Common myeloid progenitor, CD34-positive (primary cell): Measurements from ENCODE around the gene SCFD1.
"Not testable (repeated sequence)": the region's sequence is repeated elsewhere in the genome, so short reads cannot be mapped to it uniquely, and the experiment has no call there.

Source experiments
- CTCF ChIA-PET: fragments of 350-600 bp; sonication (Branson Sonifier 250); formaldehyde crosslinking; loops from one replicate; lab custom pipeline; 2021; ENCODE audit warnings: antibody characterized with exemption; lab: Charles Lee
- POLR2A ChIA-PET: fragments of 350-600 bp; sonication (Branson Sonifier 250); formaldehyde crosslinking; loops from one replicate; lab custom pipeline; 2021; ENCODE audit warnings: antibody characterized with exemption; lab: Charles Lee
- DNase-seq, 3 donors: peaks; one replicate each; pipeline versions ENCODE4 v3.0.0 to v3.0.0-alpha.2; 2013
- H3K27ac ChIP-seq, 2 experiments: 1 replicate in 1 of 2; 2 replicates in 1 of 2; pipeline ENCODE4 v1.7.0; 2013; ENCODE audit warnings: inconsistent platforms in 2 of 2, low read length in 2 of 2, mild to moderate bottlenecking in 2 of 2, low read depth in 1 of 2, moderate library complexity in 1 of 2; ENCODE audit not compliant: severe bottlenecking in 2 of 2, insufficient read depth in 1 of 2, poor library complexity in 1 of 2
- H3K27me3 ChIP-seq, 5 experiments: replicated peaks in 2 of 5; 1 replicate in 3 of 5; 2 replicates in 2 of 5; pipeline versions ENCODE4 v1.6.1 to v1.7.0; 2013; ENCODE audit warnings: low read length in 4 of 5, mild to moderate bottlenecking in 2 of 5, moderate library complexity in 2 of 5, inconsistent platforms in 1 of 5; ENCODE audit not compliant: insufficient read depth in 5 of 5, control insufficient read depth in 4 of 5
- H3K36me3 ChIP-seq, 4 experiments: 1 replicate in 2 of 4; 2 replicates in 2 of 4; pipeline versions ENCODE4 v1.6.1 to v1.7.0; 2013; ENCODE audit warnings: low read length in 3 of 4, control low read depth in 1 of 4, mild to moderate bottlenecking in 1 of 4; ENCODE audit not compliant: control insufficient read depth in 4 of 4, insufficient read depth in 4 of 4
- H3K4me1 ChIP-seq, 4 experiments: 1 replicate in 3 of 4; 2 replicates in 1 of 4; pipeline versions ENCODE4 v1.6.1 to v1.7.1; 2013; ENCODE audit warnings: low read length in 3 of 4, mild to moderate bottlenecking in 3 of 4, control low read depth in 1 of 4, inconsistent platforms in 1 of 4, moderate library complexity in 1 of 4; ENCODE audit not compliant: control insufficient read depth in 4 of 4, insufficient read depth in 4 of 4; ENCODE audit errors: control extremely low read depth in 1 of 4
- H3K4me3 ChIP-seq, 7 experiments: 1 replicate in 4 of 7; 2 replicates in 3 of 7; pipeline versions ENCODE4 v1.5.1 to v1.7.0; 2013; ENCODE audit warnings: mild to moderate bottlenecking in 7 of 7, low read length in 6 of 7, moderate library complexity in 6 of 7, inconsistent platforms in 2 of 7, low read depth in 2 of 7, control low read depth in 1 of 7; ENCODE audit not compliant: insufficient read depth in 4 of 7, control insufficient read depth in 1 of 7; ENCODE audit errors: extremely low read depth in 1 of 7
- H3K9me3 ChIP-seq, 5 experiments: 1 replicate in 4 of 5; 2 replicates in 1 of 5; pipeline versions ENCODE4 v1.6.1 to v1.7.1; 2013; ENCODE audit warnings: low read length in 4 of 5, mild to moderate bottlenecking in 2 of 5, inconsistent platforms in 1 of 5, low read depth in 1 of 5, moderate library complexity in 1 of 5; ENCODE audit not compliant: control insufficient read depth in 4 of 5, insufficient read depth in 2 of 5; ENCODE audit errors: control extremely low read depth in 1 of 5
- WGBS: methylation state at CpG from one replicate; pipeline ENCODE4 v1.1.5; 2013; ENCODE audit not compliant: insufficient coverage; 5-methylcytosine and 5-hydroxymethylcytosine counted together

The SCFD1 gene

GRCh38 chr14:30596935-30597334 is 25.2 kb upstream of the SCFD1 start:
- DNase-seq = no peak
- H3K4me1 ChIP-seq = no peaks in the 10 kb centered on the region
- no peaks in the 10 kb centered on the region for H3K9me3 ChIP-seq
- no CpG with 5 or more reads among the region's 1 CpG for WGBS
- H3K36me3 ChIP-seq = peaks cover 7 to 34% (median 29%) of the 10 kb centered on the region in 4 experiments
- no peaks in the 10 kb centered on the region for H3K27me3 ChIP-seq
- H3K27ac ChIP-seq = no peak overlapping the region
- ChIA-PET POLR2A (interaction anchor here (0.6 kb wide), 2 partner anchors 12 to 1600 kb away, joined by 3 to 4 read pairs; no protein-coding TSS in a partner anchor), CTCF (no interaction called here)
- no peak overlapping the region for H3K4me3 ChIP-seq

- Histone ChIP-seq H3K9me3 (no peaks in the 10 kb centered on the region), H3K4me1 (no peaks in the 10 kb centered on the region), H3K36me3 (peaks cover 5 to 37% (median 30%) of the 10 kb centered on the region in 4 experiments), H3K4me3 (no peak overlapping the region), H3K27ac (no peak overlapping the region), H3K27me3 (no peaks in the 10 kb centered on the region)
- DNase-seq = no peak
- ChIA-PET POLR2A (interaction anchor here (0.6 kb wide), 1 partner anchor 1599 kb away, joined by 3 read pairs; no protein-coding TSS in a partner anchor), CTCF (no interaction called here)
Measured at GRCh38 chr14:30597504-30597903, 24.6 kb upstream of the SCFD1 start.

GRCh38 chr14:30600922-30601918 is 20.9 kb upstream of the SCFD1 start:
- no peaks in the 10 kb centered on the region for H3K9me3 ChIP-seq
- no peaks in the 10 kb centered on the region for H3K27me3 ChIP-seq
- peak in 2 of 3 donors; percentile 16 to 29 for DNase-seq
- H3K4me3 ChIP-seq = no peak overlapping the region
- H3K4me1 ChIP-seq = no peaks in the 10 kb centered on the region
- ChIA-PET CTCF (interaction anchor here (2.2 kb wide), 1 partner anchor 10 kb away, joined by 6 read pairs; no protein-coding TSS in a partner anchor), POLR2A (no interaction called here)
- H3K36me3 ChIP-seq = peaks cover 2 to 54% (median 40%) of the 10 kb centered on the region in 4 experiments
- H3K27ac ChIP-seq = no peak overlapping the region
- WGBS = 70% methylated on average over 3 of the region's 8 CpGs

- peaks cover 8 to 57% (median 43%) of the 10 kb centered on the region in 4 experiments for H3K36me3 ChIP-seq
- no peaks in the 10 kb centered on the region for H3K9me3 ChIP-seq
- CTCF ChIA-PET = interaction anchor here (1.0 to 1.5 kb wide), 2 partner anchors 19 to 160 kb away, joined by 3 read pairs; no protein-coding TSS in a partner anchor
- no peak overlapping the region for H3K27ac ChIP-seq
- 100% methylated on average over 2 of the region's 3 CpGs for WGBS
- no peaks in the 10 kb centered on the region for H3K27me3 ChIP-seq
- H3K4me3 ChIP-seq = no peak overlapping the region
- DNase-seq = no peak
- H3K4me1 ChIP-seq = no peaks in the 10 kb centered on the region
- POLR2A ChIA-PET = interaction anchor here (0.7 kb wide), 1 partner anchor 12 kb away, joined by 3 read pairs; no protein-coding TSS in a partner anchor
Measured at GRCh38 chr14:30603402-30603801, 18.7 kb upstream of the SCFD1 start.

GRCh38 chr14:30604696-30605095 is 17.4 kb upstream of the SCFD1 start:
- DNase-seq, H3K4me1 ChIP-seq, CTCF ChIA-PET, H3K4me3 ChIP-seq, POLR2A ChIA-PET, H3K9me3 ChIP-seq, H3K27ac ChIP-seq, H3K27me3 ChIP-seq: not testable (repeated sequence)
- H3K36me3 ChIP-seq = peaks cover 8 to 48% (median 35%) of the 10 kb centered on the region in 4 experiments
- WGBS = 98% methylated on average over 5 of the region's 8 CpGs

- peak in 1 of 3 donors; percentile 35 for DNase-seq
- H3K4me1 ChIP-seq = peaks cover 0 to 13% (median 3%) of the 10 kb centered on the region in 4 experiments
- no peak overlapping the region for H3K4me3 ChIP-seq
- H3K27me3 ChIP-seq = no peaks in the 10 kb centered on the region
- POLR2A ChIA-PET = no interaction called here
- H3K27ac ChIP-seq = no peak overlapping the region
- CTCF ChIA-PET = interaction anchor here (0.6 to 1.1 kb wide), 2 partner anchors 14 to 233 kb away, joined by 3 read pairs; no protein-coding TSS in a partner anchor
- WGBS = no CpG with 5 or more reads among the region's 1 CpG
- no peaks in the 10 kb centered on the region for H3K9me3 ChIP-seq
- peaks cover 5 to 35% (median 21%) of the 10 kb centered on the region in 4 experiments for H3K36me3 ChIP-seq
Measured at GRCh38 chr14:30607156-30607780, 14.9 kb upstream of the SCFD1 start.
